Measurements from ENCODE around the gene OSTN.

- no peak for TF ChIP-seq POLR2A (IDR thresholded peaks at IDR 0.05)
- TF ChIP-seq CTCF (IDR thresholded peaks at IDR 0.05), result no peak
- no peak for TF ChIP-seq POLR2AphosphoS5 (IDR thresholded peaks at IDR 0.05)
These were observed 70.4 kb downstream of the OSTN start for GRCh38 chr3:191269289-191270085.

Data from suprapubic skin (tissue), 4 donors.